GM19099 (cell line): Measurements from ENCODE around the gene CREG1.

Source experiments
- POLR2A ChIP-seq: IDR thresholded peaks from 3 replicates; pipeline ENCODE4 v1.6.1; 2011; ENCODE audit warnings: low read depth; ENCODE audit not compliant: insufficient read length; ENCODE audit errors: extremely low read depth

The CREG1 gene

GRCh38 chr1:167543199-167543990 is 10.2 kb downstream of the CREG1 start:
- no peak for TF ChIP-seq POLR2A

GRCh38 chr1:167542109-167543032 is 11.2 kb downstream of the CREG1 start:
- no peak for TF ChIP-seq POLR2A

- TF ChIP-seq POLR2A: no peak
Observed at GRCh38 chr1:167541610-167542009, 12.0 kb downstream of the CREG1 start.

- TF ChIP-seq POLR2A: no peak
Observed at GRCh38 chr1:167541003-167541402, 12.6 kb downstream of the CREG1 start.

GRCh38 chr1:167538657-167539056 is 14.9 kb downstream of the CREG1 start:
- no peak for TF ChIP-seq POLR2A

- no peak for TF ChIP-seq POLR2A
Observed at GRCh38 chr1:167533851-167534300, 19.7 kb downstream of the CREG1 start.

- no peak for TF ChIP-seq POLR2A
Observed at GRCh38 chr1:167532964-167533824, 20.4 kb downstream of the CREG1 start.

- TF ChIP-seq POLR2A: no peak
Observed at GRCh38 chr1:167532375-167532774, 21.2 kb downstream of the CREG1 start.

GRCh38 chr1:167529829-167530474 is 23.6 kb downstream of the CREG1 start:
- no peak for TF ChIP-seq POLR2A

GRCh38 chr1:167528057-167528728 is 25.4 kb downstream of the CREG1 start:
- no peak for TF ChIP-seq POLR2A

GRCh38 chr1:167526667-167527383 is 26.7 kb downstream of the CREG1 start:
- no peak for TF ChIP-seq POLR2A

- no peak for TF ChIP-seq POLR2A
Observed at GRCh38 chr1:167524651-167525050, 28.9 kb downstream of the CREG1 start.

- no peak for TF ChIP-seq POLR2A
Observed at GRCh38 chr1:167522246-167522645, 31.3 kb downstream of the CREG1 start.
